ENCODE measurements around the gene ADGRG3.

ADGRG3 gene

GRCh38 chr16:57689762-57690558 is 21.9 kb downstream of the ADGRG3 start:
- Histone ChIP-seq H3K9ac (ENCODE audit: low read length) (no peak overlapping the region), H3K4me3 (ENCODE audit: low read length) (no peak overlapping the region), H3K27me3 (replicated peaks; ENCODE audit: control insufficient read depth, insufficient read depth, low read length) (peaks cover 39% of the 10 kb centered on the region), H3K9me3 (ENCODE audit: control insufficient read depth, low read length) (no peaks in the 10 kb centered on the region), H3K4me1 (ENCODE audit: control insufficient read depth, insufficient read depth, low read length) (no peaks in the 10 kb centered on the region), H3K36me3 (ENCODE audit: control insufficient read depth, insufficient read depth, low read length, severe bottlenecking) (no peaks in the 10 kb centered on the region)
- no peak for DNase-seq (ENCODE audit: low read depth)

GRCh38 chr16:57690782-57691471 is 22.8 kb downstream of the ADGRG3 start:
- H3K4me3 ChIP-seq (ENCODE audit: low read length), result no peak overlapping the region
- H3K9ac ChIP-seq (ENCODE audit: low read length), result no peak overlapping the region
- no peak for DNase-seq (ENCODE audit: low read depth)
- peaks cover 45% of the 10 kb centered on the region for H3K27me3 ChIP-seq (replicated peaks; ENCODE audit: control insufficient read depth, insufficient read depth, low read length)
- no peaks in the 10 kb centered on the region for H3K36me3 ChIP-seq (ENCODE audit: control insufficient read depth, insufficient read depth, low read length, severe bottlenecking)
- H3K9me3 ChIP-seq (ENCODE audit: control insufficient read depth, low read length), result no peaks in the 10 kb centered on the region
- no peaks in the 10 kb centered on the region for H3K4me1 ChIP-seq (ENCODE audit: control insufficient read depth, insufficient read depth, low read length)

DNA sequence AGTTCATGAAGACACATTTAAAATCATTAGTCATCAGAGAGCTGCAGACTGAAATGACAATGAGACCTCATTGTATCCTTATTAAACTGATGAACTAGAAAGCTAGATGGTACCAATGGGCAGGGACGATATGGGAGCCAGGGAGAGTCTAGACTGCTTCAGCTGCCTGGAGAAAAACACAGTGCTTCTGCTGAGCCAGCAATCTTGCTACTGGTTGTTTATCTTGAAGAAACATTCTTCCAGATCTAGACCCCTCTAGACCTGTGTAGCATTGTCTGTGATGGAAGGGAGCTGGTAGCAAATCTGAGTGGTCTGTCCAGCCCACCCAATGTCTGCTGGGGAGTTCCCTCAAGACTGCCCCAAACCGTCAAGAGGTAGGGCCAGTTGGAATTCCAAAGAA is 24.5 kb downstream of the ADGRG3 start:
- H3K27me3 ChIP-seq (replicated peaks; ENCODE audit: control insufficient read depth, insufficient read depth, low read length), result peaks cover 37% of the 10 kb centered on the region
- H3K36me3 ChIP-seq (ENCODE audit: control insufficient read depth, insufficient read depth, low read length, severe bottlenecking), result no peaks in the 10 kb centered on the region
- no peak overlapping the region for H3K9ac ChIP-seq (ENCODE audit: low read length)
- no peak for DNase-seq (ENCODE audit: low read depth)
- no peaks in the 10 kb centered on the region for H3K4me1 ChIP-seq (ENCODE audit: control insufficient read depth, insufficient read depth, low read length)
- no peak overlapping the region for H3K4me3 ChIP-seq (ENCODE audit: low read length)
- H3K9me3 ChIP-seq (ENCODE audit: control insufficient read depth, low read length), result no peaks in the 10 kb centered on the region

- no peaks in the 10 kb centered on the region for H3K9me3 ChIP-seq (ENCODE audit: control insufficient read depth, low read length)
- peaks cover 40% of the 10 kb centered on the region for H3K27me3 ChIP-seq (replicated peaks; ENCODE audit: control insufficient read depth, insufficient read depth, low read length)
- H3K4me3 ChIP-seq (ENCODE audit: low read length), result no peak overlapping the region
- no peak for DNase-seq (ENCODE audit: low read depth)
- H3K36me3 ChIP-seq (ENCODE audit: control insufficient read depth, insufficient read depth, low read length, severe bottlenecking), result no peaks in the 10 kb centered on the region
- no peaks in the 10 kb centered on the region for H3K4me1 ChIP-seq (ENCODE audit: control insufficient read depth, insufficient read depth, low read length)
- no peak overlapping the region for H3K9ac ChIP-seq (ENCODE audit: low read length)
Observed at GRCh38 chr16:57693550-57693949, 25.4 kb downstream of the ADGRG3 start.

DNA sequence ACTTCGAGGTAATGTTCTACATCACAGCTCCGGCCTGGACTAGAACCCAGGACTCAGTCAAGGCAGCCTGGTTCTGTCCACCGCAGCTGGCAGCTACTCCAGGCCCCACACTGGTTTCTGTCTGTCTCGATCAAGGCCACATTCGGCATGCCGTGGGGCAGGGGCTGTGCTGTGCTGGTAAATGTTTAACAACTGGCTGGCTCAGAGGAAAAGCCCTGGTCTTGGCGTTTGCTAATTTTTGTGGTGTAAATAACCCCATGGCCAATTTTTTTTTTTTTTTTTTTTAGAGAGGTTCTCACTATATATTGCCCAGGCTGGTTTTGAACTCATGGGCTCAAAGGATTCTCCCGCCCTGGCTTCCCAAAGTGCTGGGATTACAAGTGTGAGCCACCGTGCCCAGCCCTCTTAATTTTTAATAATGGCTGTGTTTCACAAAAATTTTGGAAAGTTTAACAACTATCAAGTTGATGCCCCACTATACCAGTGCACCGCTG is 26.2 kb downstream of the ADGRG3 start:
- Histone ChIP-seq H3K9ac (ENCODE audit: low read length) (no peak overlapping the region), H3K27me3 (replicated peaks; ENCODE audit: control insufficient read depth, insufficient read depth, low read length) (peaks cover 41% of the 10 kb centered on the region), H3K36me3 (ENCODE audit: control insufficient read depth, insufficient read depth, low read length, severe bottlenecking) (no peaks in the 10 kb centered on the region), H3K9me3 (ENCODE audit: control insufficient read depth, low read length) (no peaks in the 10 kb centered on the region), H3K4me3 (ENCODE audit: low read length) (no peak overlapping the region), H3K4me1 (ENCODE audit: control insufficient read depth, insufficient read depth, low read length) (no peaks in the 10 kb centered on the region)
- no peak for DNase-seq (ENCODE audit: low read depth)

- Histone ChIP-seq H3K9ac (ENCODE audit: low read length) (no peak within 1 kb of the TSS), H3K27me3 (replicated peaks; ENCODE audit: control insufficient read depth, insufficient read depth, low read length) (peaks cover 39% of the 10 kb centered on the region), H3K4me1 (ENCODE audit: control insufficient read depth, insufficient read depth, low read length) (no peaks in the 10 kb centered on the region), H3K36me3 (ENCODE audit: control insufficient read depth, insufficient read depth, low read length, severe bottlenecking) (no peaks in the 10 kb centered on the region), H3K9me3 (ENCODE audit: control insufficient read depth, low read length) (no peaks in the 10 kb centered on the region), H3K4me3 (ENCODE audit: low read length) (no peak within 1 kb of the TSS)
- DNase-seq (ENCODE audit: low read depth), result peak; percentile 34
Observed at GRCh38 chr16:57694725-57695679, 26.9 kb downstream of the ADGRG3 start, which contains the start of gene DRC7. TSS of gene DRC7 (plus strand) at chr16:57694806. CDS start at chr16:57697950, 3,144 bp downstream.

DNA sequence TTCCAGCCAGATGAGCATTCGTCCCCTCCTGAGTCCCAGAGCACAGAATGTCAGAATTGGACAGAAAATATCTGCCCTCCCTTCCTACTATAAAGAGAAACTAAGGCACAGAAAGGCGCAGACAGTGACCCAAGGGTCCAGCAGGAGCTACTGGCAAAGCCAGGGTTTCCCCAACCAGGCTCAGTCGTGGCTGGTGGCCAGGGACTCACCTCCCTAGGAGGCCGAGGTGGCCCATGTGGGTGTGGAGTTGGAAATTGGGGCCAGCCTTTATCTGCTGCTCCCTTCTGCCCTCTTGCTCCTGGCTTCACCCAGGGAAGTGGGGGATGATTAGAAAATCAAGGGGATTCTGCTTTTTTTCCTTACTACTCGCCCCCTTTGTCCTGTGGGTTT is 27.6 kb downstream of the ADGRG3 start:
- Histone ChIP-seq H3K36me3 (ENCODE audit: control insufficient read depth, insufficient read depth, low read length, severe bottlenecking) (no peaks in the 10 kb centered on the region), H3K4me1 (ENCODE audit: control insufficient read depth, insufficient read depth, low read length) (no peaks in the 10 kb centered on the region), H3K9ac (ENCODE audit: low read length) (no peak overlapping the region), H3K4me3 (ENCODE audit: low read length) (no peak overlapping the region), H3K27me3 (replicated peaks; ENCODE audit: control insufficient read depth, insufficient read depth, low read length) (peaks cover 34% of the 10 kb centered on the region), H3K9me3 (ENCODE audit: control insufficient read depth, low read length) (no peaks in the 10 kb centered on the region)
- DNase-seq (ENCODE audit: low read depth), result no peak

- H3K9ac ChIP-seq (ENCODE audit: low read length), result no peak overlapping the region
- no peaks in the 10 kb centered on the region for H3K9me3 ChIP-seq (ENCODE audit: control insufficient read depth, low read length)
- H3K4me1 ChIP-seq (ENCODE audit: control insufficient read depth, insufficient read depth, low read length), result no peaks in the 10 kb centered on the region
- H3K36me3 ChIP-seq (ENCODE audit: control insufficient read depth, insufficient read depth, low read length, severe bottlenecking), result no peaks in the 10 kb centered on the region
- no peak for DNase-seq (ENCODE audit: low read depth)
- H3K4me3 ChIP-seq (ENCODE audit: low read length), result no peak overlapping the region
- peaks cover 28% of the 10 kb centered on the region for H3K27me3 ChIP-seq (replicated peaks; ENCODE audit: control insufficient read depth, insufficient read depth, low read length)
Observed at GRCh38 chr16:57696240-57696639, 28.1 kb downstream of the ADGRG3 start.

GRCh38 chr16:57697896-57698537 is 29.9 kb downstream of the ADGRG3 start:
- H3K9me3 ChIP-seq (ENCODE audit: control insufficient read depth, low read length), result no peaks in the 10 kb centered on the region
- H3K9ac ChIP-seq (ENCODE audit: low read length), result no peak overlapping the region
- no peak for DNase-seq (ENCODE audit: low read depth)
- H3K4me1 ChIP-seq (ENCODE audit: control insufficient read depth, insufficient read depth, low read length), result no peaks in the 10 kb centered on the region
- peaks cover 27% of the 10 kb centered on the region for H3K27me3 ChIP-seq (replicated peaks; ENCODE audit: control insufficient read depth, insufficient read depth, low read length)
- H3K4me3 ChIP-seq (ENCODE audit: low read length), result no peak overlapping the region
- no peaks in the 10 kb centered on the region for H3K36me3 ChIP-seq (ENCODE audit: control insufficient read depth, insufficient read depth, low read length, severe bottlenecking)

DNA sequence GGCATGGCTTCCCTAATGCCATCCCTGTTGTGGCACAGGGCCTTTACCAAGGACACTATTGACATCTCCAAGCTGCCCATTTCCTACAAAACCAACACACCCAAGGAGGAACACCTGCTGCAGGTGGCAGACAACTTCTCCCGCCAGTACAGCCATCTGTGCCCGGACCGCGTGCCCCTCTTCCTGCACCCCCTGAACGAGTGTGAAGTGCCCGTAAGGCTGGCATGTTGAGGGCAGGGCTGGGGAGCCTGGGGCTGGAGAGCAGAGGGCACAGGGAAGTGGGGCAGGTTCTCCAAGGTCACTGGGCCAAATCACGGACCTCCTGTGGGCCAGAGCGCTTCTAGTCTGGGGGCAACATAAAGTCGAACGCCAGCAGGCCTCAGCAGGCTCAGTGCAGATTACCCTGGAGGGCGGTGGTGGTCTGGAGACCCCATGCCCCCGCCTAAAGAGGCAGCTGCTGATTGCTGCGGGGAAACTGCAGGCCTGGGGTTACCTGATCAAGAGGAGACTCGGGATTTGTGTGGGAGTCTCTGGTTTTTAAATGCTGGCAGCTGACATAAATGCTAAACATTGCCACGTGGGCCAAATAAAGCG is 30.8 kb downstream of the ADGRG3 start:
- no peak overlapping the region for H3K4me3 ChIP-seq (ENCODE audit: low read length)
- H3K9ac ChIP-seq (ENCODE audit: low read length), result no peak overlapping the region
- H3K9me3 ChIP-seq (ENCODE audit: control insufficient read depth, low read length), result no peaks in the 10 kb centered on the region
- H3K36me3 ChIP-seq (ENCODE audit: control insufficient read depth, insufficient read depth, low read length, severe bottlenecking), result no peaks in the 10 kb centered on the region
- no peak for DNase-seq (ENCODE audit: low read depth)
- peaks cover 32% of the 10 kb centered on the region for H3K27me3 ChIP-seq (replicated peaks; ENCODE audit: control insufficient read depth, insufficient read depth, low read length)
- H3K4me1 ChIP-seq (ENCODE audit: control insufficient read depth, insufficient read depth, low read length), result no peaks in the 10 kb centered on the region
